ENCODE results near the gene EPN2. TPM values are rescaled to one million over a fixed set of nuclear protein-coding genes. Genes with fewer than 3 reads are reported as not detected.

Gene EPN2
- total RNA-seq, 1 experiment from 2014 or later = 57.8 TPM

DNA sequence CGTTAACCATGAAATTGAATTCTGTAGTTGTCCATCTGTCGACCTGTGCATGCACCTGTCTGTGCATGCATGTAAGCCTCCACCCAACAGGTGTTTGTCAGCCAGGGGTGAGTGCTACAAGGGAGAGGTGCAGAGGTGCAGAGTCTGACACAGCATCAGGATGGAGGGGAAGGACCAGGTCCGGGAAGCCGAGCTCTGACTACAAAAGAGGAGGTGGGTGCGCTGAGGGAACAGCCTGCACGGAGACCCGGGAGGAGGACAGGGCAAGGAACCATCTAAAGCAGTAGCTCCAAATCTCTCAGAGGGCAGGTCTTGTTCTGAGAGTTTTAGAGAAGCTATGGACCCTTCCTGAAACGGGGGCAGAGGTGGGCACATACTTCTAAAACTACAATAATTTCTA lies 71.2 kb downstream of the EPN2 start:
- Histone ChIP-seq H3K4me2 (ENCODE audit: insufficient read depth, insufficient read length, low read length) (no peak overlapping the region), H3K9ac (ENCODE audit: extremely low read depth, insufficient read length, low read length) (no peak overlapping the region), H2AFZ (ENCODE audit: low read length) (no peak overlapping the region), H2BK12ac (ENCODE audit: insufficient read length, low read depth, low read length) (no peak overlapping the region), H3K4ac (ENCODE audit: low read depth, low read length) (no peak overlapping the region), H2BK15ac (ENCODE audit: low read depth, low read length) (no peak overlapping the region), H4K20me1 (ENCODE audit: control insufficient read depth, insufficient read depth, insufficient read length) (peaks cover 2% of the 10 kb centered on the region), H3K18ac (ENCODE audit: insufficient read length, low read depth, low read length) (no peak overlapping the region), H4K5ac (ENCODE audit: insufficient read length, low read depth, low read length) (no peak overlapping the region), H3K27ac (ENCODE audit: insufficient read length, low read depth, low read length) (no peak overlapping the region), H2BK20ac (ENCODE audit: low read depth, low read length, poor library complexity, severe bottlenecking) (no peak overlapping the region), H3K79me2 (ENCODE audit: insufficient read depth, low read length) (no peaks in the 10 kb centered on the region; the same call in 1 of the 2 replicates), H3K27me3 (ENCODE audit: insufficient read depth, low read length) (no peaks in the 10 kb centered on the region), H2AK5ac (ENCODE audit: insufficient read length, low read length) (no peak overlapping the region), H3K79me1 (ENCODE audit: insufficient read depth, low read depth, low read length, poor library complexity, severe bottlenecking) (no peaks in the 10 kb centered on the region), H2BK5ac (ENCODE audit: insufficient read length, low read length) (no peak overlapping the region), H3K4me1 (ENCODE audit: insufficient read depth, low read length) (no peaks in the 10 kb centered on the region; the same call in 1 of the 2 replicates), H3T11ph (ENCODE audit: low read length) (no peak overlapping the region), H4K91ac (ENCODE audit: insufficient read length, low read depth, low read length) (no peak overlapping the region), H4K8ac (replicated peaks; ENCODE audit: insufficient read length, low read depth, low read length) (no peak overlapping the region), H3K23ac (ENCODE audit: insufficient read length, low read depth, low read length) (no peak overlapping the region), H2BK120ac (ENCODE audit: low read depth, low read length, poor library complexity, severe bottlenecking) (no peak overlapping the region), H3K23me2 (ENCODE audit: insufficient read length, low read depth, low read length, poor library complexity, severe bottlenecking) (no peaks in the 10 kb centered on the region), H3K14ac (ENCODE audit: insufficient read depth, low read length) (no peak overlapping the region), H3K56ac (ENCODE audit: insufficient read length, low read depth, low read length) (no peak overlapping the region), H3K9me3 (ENCODE audit: control insufficient read depth, low read depth, low read length) (no peaks in the 10 kb centered on the region)
- DNase-seq = no peak
- peaks cover 11 to 46% (median 26%) of the 10 kb centered on the region in 3 experiments; a peak in 6 of 7 replicates for H3K36me3 Mint-ChIP-seq (ENCODE audit: insufficient read depth in 1 of 3, low read depth in 3 of 3)
- H3K27ac Mint-ChIP-seq = peak overlapping the region in 2 of 3 experiments; percentile 11 to 34; a peak in 2 of 7 replicates
- no peak overlapping the region for H3K4me3 Mint-ChIP-seq
- H3K4me1 Mint-ChIP-seq = peaks cover 7 to 10% of the 10 kb centered on the region in 2 experiments
- H3K9me3 Mint-ChIP-seq = no peaks in the 10 kb centered on the region
- no peak for TF ChIP-seq CTCF (conservative IDR thresholded peaks at IDR 0.05)
- no CpG with 5 or more reads among the region's 8 CpGs for whole genome bisulfite sequencing (ENCODE audit: extremely low coverage, insufficient read length, low lambda C conversion rate)
- H3K27me3 Mint-ChIP-seq (ENCODE audit: low read depth) = no peaks in the 10 kb centered on the region

Data from H9 (cell line).